Posterior cingulate gyrus (tissue), 11 donors: Measurements from ENCODE around the gene MCUB.
"Not testable (repeated sequence)": the region's sequence is repeated elsewhere in the genome, so short reads cannot be mapped to it uniquely, and the experiment has no call there.

Experiments
- DNase-seq, 10 donors: peaks; one replicate each; pipeline versions ENCODE4 v3.0.0 to v3.0.0-alpha.2; 2020 to 2021; ENCODE audit warnings: mixed read lengths in 3 of 10
- intact Hi-C: fragments of 100-400 bp; cut with DNase I; formaldehyde crosslinking; loops from one replicate; pipeline ENCODE4 v1.15.1; 2023

Gene MCUB

DNA sequence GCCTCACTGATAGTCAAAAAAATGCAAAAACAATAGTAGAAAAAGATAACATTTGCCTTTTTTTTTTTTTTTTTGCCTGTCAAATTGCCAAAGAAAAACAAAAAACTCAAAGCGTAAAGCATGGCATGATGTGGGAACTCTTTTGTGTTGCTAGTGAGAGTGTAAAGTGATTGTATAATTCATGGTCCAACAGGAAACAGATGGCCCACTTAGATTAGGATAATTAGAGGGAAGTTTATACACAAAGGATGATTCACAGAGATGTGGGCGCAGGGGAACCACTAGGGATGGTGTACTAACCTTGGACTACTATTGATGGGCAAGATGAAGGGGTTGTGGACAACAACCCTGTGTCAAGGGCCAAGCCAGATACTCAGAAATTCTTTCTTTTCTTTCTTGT lies 16.4 kb downstream of the MCUB start:
- intact Hi-C loops, result no loop called here
- no peak for DNase-seq

DNA sequence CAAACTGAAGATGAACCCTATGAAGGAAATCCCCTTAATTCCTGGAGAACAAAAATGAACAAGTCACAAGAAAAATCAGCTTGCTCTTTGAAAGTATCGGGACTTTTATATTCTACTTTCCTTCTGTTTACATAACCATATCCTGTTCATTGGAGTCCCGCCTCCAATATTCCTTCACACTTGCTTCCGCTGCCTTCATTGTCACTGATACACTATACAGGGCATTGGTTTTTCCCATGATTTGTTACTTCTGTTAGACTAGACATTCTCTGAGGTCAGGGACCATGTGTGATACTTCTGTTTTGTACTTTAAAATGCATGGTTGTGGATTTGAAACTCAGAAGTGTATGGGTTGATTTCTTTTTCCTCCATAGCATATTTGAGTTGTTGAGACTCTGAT lies 18.8 kb downstream of the MCUB start:
- intact Hi-C loops, result no loop called here
- DNase-seq, result no peak

DNA sequence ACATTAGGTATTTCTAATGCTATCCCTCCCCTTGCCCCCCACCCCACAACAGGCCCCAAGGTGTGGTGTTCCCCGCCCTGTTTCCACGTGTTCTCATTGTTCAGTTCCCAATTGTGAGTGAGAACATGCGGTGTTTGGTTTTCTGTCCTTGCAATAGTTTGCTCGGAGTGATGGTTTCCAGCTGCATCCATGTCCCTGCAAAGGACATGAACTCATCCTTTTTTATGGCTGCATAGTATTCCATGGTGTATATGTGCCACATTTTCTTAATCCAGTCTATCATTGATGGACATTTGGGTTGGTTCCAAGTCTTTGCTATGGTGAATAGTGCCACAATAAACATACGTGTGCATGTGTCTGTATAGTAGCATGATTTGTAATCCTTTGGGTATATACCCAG lies 20.0 kb downstream of the MCUB start:
- intact Hi-C loops, result not testable (repeated sequence)

DNA sequence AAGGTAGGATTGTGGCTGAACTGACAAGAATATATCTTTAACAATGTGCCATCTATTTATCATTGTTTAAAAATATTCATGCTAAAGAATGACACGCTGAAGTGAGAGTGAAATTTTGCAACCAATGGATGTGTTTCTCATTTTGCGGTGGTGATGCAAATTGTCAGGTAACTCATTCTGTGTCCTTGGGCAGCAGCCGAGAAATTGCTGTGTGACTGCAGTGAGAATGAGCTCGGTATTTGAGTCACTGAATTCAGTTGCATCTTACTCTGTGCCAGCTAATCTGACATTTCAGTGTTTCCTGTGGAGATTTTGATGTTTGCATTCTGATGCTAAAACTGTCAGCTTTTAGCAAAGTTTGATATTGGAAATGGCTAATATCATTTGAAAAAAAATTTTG lies 28.1 kb downstream of the MCUB start:
- DNase-seq, result no peak
- intact Hi-C loops, result no loop called here

More for the DNA sequence above, 20.0 kb downstream of the MCUB start:
- DNase-seq, result not testable (repeated sequence)

DNA sequence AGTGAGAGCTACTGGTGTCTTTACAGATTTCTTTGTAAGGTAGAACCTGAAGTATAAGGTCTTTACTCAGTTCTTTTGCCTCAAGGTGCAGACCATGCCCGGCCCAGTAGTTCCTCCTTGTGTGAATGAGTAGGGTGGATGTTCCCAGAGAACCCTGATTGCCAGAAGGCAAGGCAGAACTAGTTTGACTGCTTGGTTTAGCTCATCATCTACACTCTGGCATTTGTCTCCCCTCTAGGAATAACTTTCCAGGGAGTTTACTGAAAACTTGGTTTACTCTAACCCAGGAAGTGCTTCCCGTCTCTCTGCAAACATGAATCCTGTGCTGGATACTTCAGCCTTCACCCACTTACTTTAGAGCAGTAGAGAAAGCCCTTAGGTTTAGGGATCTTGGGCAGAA lies 29.1 kb downstream of the MCUB start:
- intact Hi-C loops, result no loop called here
- DNase-seq, result no peak

DNA sequence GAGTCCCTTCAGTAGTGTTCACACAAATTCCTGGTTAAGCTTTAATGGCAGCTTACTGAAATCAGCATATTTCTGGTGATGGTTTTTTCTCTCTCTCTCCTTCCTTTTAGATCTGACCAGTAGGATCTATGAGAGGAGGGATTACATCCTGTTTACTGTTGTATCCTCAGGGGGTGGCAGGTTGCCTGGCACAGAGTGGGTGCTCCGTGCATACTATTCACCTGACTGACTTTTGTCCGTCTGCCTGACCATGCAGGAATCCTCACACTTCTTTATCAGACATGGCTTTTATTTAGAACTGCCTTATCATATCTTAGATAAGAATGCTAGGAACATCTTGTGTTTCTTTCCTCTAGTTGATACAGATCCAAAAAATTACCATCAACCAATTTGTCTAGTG lies 29.6 kb downstream of the MCUB start:
- no peak for DNase-seq

DNA sequence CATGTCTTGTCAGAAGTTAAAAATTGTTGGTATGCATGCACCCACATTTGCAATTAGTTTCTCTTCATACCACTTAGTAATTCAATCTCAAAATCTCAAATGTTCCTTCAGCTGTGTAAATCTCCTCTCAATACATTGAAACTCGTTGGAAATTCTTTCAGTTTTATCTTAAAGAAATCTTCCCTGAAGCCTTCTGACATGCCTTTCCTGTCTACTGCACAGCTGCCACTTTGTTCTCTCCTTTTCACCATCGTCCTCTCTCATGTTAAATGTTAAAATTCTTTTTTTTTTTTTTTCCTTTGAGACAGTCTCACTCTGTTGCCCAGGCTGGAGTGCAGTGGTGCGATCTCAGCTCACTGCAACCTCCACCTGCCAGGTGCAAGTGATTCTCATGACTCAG lies 30.9 kb downstream of the MCUB start:
- DNase-seq, result no peak
- intact Hi-C loops, result no loop called here

More for the DNA sequence above, 29.6 kb downstream of the MCUB start:
- intact Hi-C loops, result no loop called here

DNA sequence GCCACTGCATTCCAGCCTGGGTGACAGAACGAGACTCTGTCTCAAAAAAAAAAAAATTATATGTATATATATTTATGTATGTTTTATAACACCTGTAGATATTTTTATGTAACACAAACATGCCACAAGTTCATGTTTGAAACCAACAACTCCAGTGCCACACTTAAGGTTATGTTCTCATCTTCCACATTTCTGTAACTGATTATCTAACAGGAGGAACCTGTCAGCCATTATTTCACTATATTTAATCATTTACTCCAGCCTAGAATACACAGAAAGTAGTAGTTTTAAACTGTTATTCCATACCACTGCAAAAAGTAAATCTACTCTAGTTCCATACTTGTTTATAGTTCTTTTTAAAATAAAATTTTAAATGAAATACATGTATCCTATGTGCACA lies 32.3 kb downstream of the MCUB start:
- no peak for DNase-seq
- intact Hi-C loops, result no loop called here

DNA sequence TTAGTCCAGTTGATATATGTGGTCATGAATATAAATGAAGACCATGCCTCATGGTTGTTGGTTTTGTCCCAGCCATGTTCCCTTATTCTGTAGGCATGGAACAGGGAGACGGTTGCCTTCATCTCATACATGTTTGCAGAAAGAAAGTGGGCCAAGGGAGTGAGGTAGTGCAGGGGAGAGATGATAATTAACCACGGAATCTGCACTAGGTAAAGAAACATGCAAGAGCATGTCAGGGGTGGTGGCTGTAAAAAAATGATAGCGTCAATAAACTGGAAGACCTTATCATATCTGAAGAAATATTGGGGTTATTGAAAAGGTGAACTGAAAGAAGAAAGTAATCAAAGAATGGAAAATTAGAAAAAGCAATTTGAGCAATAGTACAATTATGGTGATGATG lies 35.1 kb downstream of the MCUB start:
- DNase-seq, intact Hi-C loops: not testable (repeated sequence)

DNA sequence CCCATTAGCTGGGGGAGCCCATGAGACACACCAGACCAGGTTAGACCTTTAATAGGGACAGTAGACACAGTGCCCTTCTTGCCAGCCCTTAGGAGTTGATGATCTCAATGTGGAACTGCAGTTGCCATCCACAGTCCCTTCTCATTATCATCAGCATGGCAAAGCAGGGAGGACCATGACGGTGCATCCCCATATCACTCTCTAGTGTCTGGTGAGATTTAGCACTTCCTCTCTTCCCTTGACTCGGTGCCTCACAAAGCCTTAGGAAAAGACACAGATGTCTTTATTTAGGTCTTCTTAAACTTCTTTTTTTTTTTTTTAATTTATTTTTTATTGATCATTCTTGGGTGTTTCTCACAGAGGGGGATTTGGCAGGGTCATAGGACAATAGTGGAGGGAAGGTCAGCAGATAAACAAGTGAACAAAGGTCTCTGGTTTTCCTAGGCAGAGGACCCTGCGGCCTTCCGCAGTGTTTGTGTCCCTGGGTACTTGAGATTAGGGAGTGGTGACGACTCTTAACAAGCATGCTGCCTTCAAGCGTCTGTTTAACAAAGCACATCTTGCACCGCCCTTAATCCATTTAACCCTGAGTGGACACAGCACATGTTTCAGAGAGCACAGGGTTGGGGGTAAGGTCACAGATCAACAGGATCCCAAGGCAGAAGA lies 36.5 kb downstream of the MCUB start:
- DNase-seq, result not testable (repeated sequence)

DNA sequence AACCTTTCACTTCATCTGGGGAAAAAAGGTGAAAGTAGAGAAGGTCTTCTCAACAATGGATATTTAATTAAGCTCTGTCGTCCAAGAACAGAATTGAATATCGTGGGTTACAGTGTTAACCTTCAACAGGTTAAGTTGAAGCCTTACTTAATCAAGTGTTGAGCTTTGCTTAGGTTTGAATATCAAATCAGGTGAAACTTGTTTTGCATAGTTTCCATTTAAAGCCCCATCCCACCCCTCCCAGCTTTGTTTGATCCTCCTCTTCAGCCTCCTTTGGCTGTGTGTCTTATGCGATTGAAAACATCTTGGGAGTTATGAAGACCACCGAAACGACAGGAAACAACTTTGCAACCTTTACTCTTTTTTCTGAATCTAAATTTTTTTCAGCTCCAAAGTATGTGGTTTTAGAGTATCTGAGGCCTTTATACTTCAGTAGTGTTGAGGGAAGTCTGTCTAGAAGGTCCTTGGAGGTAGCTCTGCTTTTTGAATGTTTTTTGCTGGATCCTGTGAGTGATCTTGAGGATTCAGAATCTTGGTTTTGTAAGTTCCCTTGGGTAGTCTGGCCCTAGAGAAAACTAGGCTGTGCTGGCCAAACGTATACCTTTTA lies 39.1 kb downstream of the MCUB start:
- no peak for DNase-seq
- intact Hi-C loops, result no loop called here

More for the DNA sequence above, 36.5 kb downstream of the MCUB start:
- intact Hi-C loops, result not testable (repeated sequence)

DNA sequence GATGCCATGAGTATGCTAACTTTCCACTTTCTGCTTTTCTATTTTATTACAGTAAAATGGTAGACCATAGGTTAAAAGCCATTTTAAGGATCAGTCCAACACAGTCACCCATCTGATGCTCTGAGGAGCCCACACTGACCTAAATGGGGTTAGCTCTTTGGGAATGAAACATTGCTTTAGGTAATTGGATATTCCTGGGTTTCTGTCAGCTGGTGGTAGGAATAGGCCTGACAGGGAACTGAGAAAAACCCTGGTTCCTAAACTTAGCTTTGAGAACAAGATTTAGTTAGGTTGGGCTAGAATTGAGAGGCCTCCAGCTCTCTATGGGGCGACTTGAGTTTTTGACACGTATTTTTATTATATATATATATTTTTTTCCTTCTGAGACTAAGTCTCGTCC lies 40.4 kb downstream of the MCUB start:
- DNase-seq, result no peak
- intact Hi-C loops, result no loop called here

DNA sequence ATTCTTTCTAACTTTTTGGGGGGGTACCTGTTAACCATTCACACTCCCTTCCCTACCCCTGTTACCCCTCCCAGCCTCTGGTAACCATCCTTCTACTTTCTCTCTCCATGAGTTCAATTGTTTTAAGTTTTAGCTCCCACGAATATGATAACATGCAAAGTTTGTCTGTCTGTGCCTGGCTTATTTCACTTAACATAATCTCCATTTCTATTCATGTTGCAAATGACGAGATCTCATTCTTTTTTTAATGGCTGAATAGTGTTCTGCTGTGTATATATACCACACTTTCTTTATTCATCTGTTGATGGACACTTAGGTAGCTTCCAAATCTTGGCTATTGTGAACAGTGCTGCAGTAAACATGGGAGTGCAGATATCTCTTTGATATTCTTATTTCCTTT lies 41.3 kb downstream of the MCUB start:
- intact Hi-C loops, result no loop called here

DNA sequence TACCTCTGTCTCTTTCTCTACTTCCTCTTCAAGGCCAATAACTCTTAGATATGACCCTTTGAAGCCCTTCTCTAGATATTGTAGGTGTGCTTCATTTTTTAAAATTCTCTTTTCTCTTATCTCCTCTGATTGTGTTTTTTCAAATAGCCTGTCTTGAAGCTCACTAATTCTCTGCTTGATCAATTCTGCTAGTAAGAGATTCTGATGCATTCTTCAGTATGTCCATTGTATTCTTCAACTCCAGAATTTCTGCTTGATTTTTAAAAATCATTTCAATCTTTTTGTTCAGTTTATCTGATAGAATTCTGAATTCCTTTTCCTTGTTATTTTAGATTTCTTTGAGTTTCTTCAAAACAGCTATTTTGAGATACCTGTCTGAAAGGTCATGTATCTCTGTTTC lies 47.9 kb downstream of the MCUB start:
- no peak for DNase-seq
- intact Hi-C loops, result no loop called here

More for the DNA sequence above, 41.3 kb downstream of the MCUB start:
- DNase-seq, result no peak

DNA sequence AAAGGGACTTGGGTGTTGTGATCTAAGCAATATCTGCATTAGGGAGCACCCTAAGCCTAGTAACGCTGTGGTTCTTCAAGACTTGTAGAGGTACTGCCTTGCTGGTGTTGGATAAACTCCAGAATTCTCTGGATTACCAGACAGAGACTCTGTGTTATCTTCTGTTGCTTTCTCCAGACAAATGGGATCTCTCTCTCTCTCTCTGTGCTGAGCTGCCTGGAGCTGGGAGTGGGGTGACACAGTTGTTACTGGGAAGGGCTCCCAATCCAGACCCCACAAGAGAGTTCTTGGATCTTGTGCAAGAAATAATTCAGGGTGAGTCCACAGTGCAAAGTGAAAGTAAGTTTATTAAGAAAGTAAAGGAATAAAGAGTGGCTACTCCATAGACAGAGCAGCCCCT lies 48.8 kb downstream of the MCUB start:
- intact Hi-C loops, result no loop called here
- no peak for DNase-seq

DNA sequence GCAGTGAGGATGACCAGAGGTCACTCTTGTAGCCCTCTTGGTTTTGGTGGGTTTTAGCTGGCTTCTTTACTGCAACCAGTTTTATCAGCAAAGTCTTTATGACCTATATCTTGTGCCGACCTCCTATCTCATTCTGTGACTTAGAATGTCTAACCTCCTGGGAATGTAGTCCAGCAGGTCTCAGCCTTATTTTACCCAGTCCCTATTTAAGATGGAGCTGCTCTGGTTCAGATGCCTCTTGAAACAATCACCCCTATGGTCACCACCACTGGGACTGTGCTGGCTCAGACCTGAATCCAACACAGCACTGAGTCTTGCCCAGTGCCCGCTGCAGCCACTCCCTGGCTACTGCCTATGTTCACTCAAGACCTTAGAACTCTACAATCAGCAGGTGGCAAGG lies 49.4 kb downstream of the MCUB start:
- intact Hi-C loops, result no loop called here
- no peak for DNase-seq

DNA sequence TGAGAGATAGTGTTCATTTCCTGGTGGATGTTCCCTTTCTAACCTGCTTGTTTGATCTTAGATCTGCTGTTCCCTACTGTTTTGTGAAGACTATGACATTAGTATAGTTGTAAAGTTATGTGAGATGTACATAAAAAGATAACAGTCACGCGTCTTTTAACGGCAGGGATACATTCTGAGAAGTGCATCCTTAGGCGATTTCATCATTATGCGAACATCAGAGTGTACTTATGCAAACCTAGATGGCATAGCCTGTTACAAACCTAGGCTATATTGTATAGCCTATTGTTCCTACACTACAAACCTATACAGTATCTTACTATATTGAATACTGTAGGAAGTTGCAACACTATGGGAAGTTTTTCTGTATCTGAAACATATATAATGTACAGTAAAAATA lies 50.4 kb downstream of the MCUB start:
- intact Hi-C loops, result no loop called here

DNA sequence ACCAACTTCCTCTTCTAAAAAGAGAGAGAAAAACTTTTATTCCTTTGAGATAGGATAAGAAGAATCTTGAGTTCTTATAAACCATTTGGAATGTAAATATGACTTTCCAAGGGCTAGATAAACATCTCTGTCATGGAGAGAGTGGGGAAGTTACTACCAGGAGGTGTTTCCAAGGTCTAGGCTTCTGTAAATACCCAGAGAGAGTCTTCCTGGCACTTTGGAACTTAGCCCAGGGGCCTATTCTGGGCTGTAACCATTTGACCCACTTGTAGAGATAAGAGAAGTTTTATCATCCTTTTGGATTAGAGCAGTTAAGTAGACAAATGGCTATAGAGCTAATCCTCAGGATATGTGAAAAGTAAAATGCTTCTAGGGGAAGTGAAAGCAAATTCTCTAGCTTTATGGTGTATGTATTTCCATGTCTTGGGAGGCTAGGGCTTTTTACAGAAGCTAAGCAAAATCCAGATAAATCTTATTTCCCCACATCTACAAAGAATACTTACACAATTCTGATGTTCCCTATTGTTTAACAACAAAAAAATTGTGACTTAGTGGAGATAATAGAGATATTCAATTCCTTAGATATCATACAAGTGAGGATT lies 51.1 kb downstream of the MCUB start:
- intact Hi-C loops, result no loop called here
- no peak for DNase-seq

More for the DNA sequence above, 50.4 kb downstream of the MCUB start:
- no peak for DNase-seq

DNA sequence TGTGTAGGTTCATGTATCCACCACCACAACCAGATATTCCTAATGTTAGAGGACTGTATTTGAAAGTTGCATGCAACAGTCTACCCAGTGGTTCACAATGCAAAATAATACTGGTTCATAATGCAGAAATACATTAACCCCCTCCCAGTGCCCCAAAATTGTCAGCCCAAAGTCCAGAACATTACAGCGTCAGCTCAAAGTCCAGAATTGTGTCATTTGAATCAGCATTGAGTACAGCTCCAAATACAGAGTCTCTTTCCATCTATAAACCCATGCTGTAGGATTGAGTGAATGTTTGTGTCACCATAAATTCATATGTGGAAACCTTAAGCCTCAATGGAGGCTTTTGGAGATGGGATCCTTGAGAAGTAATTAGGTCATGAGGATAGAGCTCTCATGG lies 54.0 kb downstream of the MCUB start:
- intact Hi-C loops, result no loop called here
- no peak for DNase-seq

DNA sequence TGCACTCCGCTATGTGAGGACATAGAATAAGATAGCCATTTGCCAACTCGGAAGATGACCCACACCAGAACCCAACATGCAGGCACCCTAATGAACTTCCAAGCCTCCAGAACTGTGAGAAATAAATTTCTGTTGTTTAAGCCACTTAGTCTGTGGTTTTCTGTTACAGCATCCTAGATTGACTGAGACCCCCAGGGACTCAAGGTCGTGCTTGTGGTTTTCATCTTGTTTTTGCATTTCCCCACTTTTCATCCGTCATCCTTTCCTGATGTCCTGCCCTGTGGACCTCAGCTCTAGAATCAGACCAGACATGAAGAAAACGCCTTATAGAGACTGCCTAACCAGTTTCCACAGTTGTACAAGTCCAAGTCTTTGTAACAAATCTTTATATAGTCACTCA lies 54.4 kb downstream of the MCUB start:
- no peak for DNase-seq
- intact Hi-C loops, result no loop called here

DNA sequence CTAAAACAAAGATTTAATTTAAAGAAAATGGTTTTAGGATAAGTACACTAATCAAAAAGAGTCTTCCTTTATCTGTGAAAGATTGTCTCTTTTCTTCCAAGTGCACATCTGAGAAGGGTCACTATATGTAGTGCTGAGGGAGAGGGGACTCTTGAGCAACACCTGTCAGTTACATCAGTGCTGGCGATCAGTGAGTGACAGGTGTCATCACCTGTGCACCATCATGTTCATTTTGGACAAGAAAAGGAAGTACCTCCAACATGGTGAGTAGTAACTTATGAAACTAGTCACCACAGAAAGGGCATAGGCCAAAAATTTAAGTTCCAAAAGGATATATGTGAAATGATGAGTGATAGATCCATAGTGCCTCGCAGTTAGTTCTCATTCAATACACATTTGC lies 55.7 kb downstream of the MCUB start:
- no peak for DNase-seq
- intact Hi-C loops, result no loop called here

DNA sequence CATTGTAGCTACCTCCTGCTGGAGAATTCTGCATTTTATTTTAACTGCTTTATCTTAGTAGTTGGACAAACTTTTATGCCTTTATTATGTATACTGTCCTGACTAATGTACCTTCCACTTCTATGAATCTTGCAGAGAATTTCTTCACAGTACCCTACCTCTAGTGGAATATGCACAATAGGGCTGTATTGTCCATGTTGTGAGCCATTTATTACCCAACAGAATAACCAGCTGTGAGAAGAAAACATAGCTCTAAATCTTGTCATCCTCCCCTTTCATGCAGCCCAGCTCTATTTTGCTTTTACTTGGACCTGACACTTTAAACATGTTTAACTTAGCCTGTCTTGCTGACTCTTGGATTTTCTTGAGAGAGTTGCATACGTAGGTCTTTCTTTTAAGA lies 56.2 kb downstream of the MCUB start:
- DNase-seq, result no peak
- intact Hi-C loops, result no loop called here
